Cardiac muscle cell (in vitro differentiated cells and primary cell): ENCODE results near the gene ERGIC1. TPM values are rescaled to one million over a fixed set of nuclear protein-coding genes. Genes with fewer than 3 reads are reported as not detected.
"Not testable (repeated sequence)": the region's sequence is repeated elsewhere in the genome, so short reads cannot be mapped to it uniquely, and the experiment has no call there.

Source experiments
- DNase-seq, 2 donors: peaks; one replicate each; pipeline versions ENCODE4 v3.0.0 to v3.0.0-alpha.2; 2010 to 2017; ENCODE audit warnings: low read depth in 1 of 2, low spot score in 1 of 2
- H3K27ac ChIP-seq: fragments of 200-600 bp; sonication (generic); 2 replicates; pipeline ENCODE4 v1.5.1; 2016
- H3K27me3 ChIP-seq: fragments of 200-600 bp; sonication (generic); 2 replicates; pipeline ENCODE4 v1.6.0; 2016; ENCODE audit warnings: control low read depth
- H3K36me3 ChIP-seq: fragments of 200-600 bp; sonication (generic); 2 replicates; pipeline ENCODE4 v1.5.1; 2016; ENCODE audit warnings: control low read depth
- H3K4me1 ChIP-seq: fragments of 200-600 bp; sonication (generic); 2 replicates; pipeline ENCODE4 v1.8.1; 2017; ENCODE audit warnings: low read depth, mild to moderate bottlenecking, mixed run types
- H3K4me3 ChIP-seq: fragments of 200-600 bp; sonication (generic); 2 replicates; pipeline ENCODE4 v1.5.1; 2016; ENCODE audit warnings: mild to moderate bottlenecking
- H3K9me3 ChIP-seq: fragments of 200-600 bp; sonication (generic); 2 replicates; pipeline ENCODE4 v1.5.1; 2017; ENCODE audit warnings: low read depth, mild to moderate bottlenecking, control low read depth
- polyA plus RNA-seq: library from polyadenylated mRNA; unstranded; fragments of >200 nt; fragmentation: Nextera tagmentation; extraction: Ambion mirVana; gene quantifications from 2 replicates; pipeline ENCODE4 v1.2.1, GENCODE V29; 2016
- total RNA-seq: library from RNA; depleted of rRNA; stranded (reverse); fragments of >200 nt; gene quantifications from 2 replicates; pipeline ENCODE4 v1.2.3, GENCODE V29; 2016
- TF ChIP-seq, protein P1 (sequence below): IDR thresholded peaks from 2 replicates; pipeline ENCODE4 v1.5.1; 2012; ENCODE audit warnings: low read depth, mild to moderate bottlenecking, low read length

The ERGIC1 gene, protein sequence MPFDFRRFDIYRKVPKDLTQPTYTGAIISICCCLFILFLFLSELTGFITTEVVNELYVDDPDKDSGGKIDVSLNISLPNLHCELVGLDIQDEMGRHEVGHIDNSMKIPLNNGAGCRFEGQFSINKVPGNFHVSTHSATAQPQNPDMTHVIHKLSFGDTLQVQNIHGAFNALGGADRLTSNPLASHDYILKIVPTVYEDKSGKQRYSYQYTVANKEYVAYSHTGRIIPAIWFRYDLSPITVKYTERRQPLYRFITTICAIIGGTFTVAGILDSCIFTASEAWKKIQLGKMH
- total RNA-seq (77.3 and 85.1 TPM in 2 replicates), polyA plus RNA-seq (15.4 and 22.2 TPM in 2 replicates)

DNA sequence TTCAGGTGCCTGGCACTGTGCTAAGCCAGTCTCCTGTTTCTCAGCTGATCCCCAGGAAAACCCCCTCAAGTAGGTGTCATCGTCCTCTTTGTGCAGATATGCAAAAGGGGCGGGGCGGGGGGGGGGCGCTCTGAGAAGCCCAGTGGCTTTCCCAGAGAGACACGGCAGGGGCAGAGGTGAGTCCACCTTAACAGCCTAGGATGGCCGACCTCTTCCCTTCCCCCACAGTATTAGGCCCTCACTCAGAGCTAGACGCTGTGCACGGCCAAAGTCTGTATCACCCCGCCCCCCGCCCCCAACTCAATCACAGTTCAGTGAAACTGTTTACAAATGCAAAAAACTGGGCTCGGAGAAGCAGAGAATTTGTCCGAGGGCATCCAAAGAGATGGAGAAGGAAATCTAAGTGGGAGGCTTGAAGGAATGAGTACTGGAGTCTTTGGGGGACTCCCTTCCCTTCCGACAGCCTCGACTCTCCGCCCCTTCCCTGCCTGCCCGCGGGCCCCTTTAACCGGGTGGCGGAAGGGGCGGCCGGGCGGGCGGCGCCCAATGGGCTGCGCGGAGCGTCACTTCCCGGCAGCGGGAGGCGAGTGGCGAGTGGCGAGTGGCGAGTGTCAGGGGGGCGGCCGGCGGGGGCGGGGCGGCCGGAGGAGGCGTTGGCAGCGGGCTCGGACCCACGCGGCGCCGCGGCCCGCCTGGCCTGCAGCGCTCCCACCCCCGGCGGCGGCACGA is at the start of gene ERGIC1:
TSS of gene ERGIC1 (plus strand) at position 566 of the 729 bp plus-strand sequence. CDS start at position 729, 163 bp downstream.
- Histone ChIP-seq H3K36me3 (no peaks in the 10 kb centered on the region), H3K27ac (peak within 1 kb of the TSS; percentile 76), H3K27me3 (no peaks in the 10 kb centered on the region), H3K4me3 (peak within 1 kb of the TSS; percentile 88), H3K4me1 (no peaks in the 10 kb centered on the region), H3K9me3 (no peaks in the 10 kb centered on the region)
- DNase-seq: peak; percentile 73 to 92
- TF ChIP-seq, protein P1, sequence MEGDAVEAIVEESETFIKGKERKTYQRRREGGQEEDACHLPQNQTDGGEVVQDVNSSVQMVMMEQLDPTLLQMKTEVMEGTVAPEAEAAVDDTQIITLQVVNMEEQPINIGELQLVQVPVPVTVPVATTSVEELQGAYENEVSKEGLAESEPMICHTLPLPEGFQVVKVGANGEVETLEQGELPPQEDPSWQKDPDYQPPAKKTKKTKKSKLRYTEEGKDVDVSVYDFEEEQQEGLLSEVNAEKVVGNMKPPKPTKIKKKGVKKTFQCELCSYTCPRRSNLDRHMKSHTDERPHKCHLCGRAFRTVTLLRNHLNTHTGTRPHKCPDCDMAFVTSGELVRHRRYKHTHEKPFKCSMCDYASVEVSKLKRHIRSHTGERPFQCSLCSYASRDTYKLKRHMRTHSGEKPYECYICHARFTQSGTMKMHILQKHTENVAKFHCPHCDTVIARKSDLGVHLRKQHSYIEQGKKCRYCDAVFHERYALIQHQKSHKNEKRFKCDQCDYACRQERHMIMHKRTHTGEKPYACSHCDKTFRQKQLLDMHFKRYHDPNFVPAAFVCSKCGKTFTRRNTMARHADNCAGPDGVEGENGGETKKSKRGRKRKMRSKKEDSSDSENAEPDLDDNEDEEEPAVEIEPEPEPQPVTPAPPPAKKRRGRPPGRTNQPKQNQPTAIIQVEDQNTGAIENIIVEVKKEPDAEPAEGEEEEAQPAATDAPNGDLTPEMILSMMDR: no peak

DNA sequence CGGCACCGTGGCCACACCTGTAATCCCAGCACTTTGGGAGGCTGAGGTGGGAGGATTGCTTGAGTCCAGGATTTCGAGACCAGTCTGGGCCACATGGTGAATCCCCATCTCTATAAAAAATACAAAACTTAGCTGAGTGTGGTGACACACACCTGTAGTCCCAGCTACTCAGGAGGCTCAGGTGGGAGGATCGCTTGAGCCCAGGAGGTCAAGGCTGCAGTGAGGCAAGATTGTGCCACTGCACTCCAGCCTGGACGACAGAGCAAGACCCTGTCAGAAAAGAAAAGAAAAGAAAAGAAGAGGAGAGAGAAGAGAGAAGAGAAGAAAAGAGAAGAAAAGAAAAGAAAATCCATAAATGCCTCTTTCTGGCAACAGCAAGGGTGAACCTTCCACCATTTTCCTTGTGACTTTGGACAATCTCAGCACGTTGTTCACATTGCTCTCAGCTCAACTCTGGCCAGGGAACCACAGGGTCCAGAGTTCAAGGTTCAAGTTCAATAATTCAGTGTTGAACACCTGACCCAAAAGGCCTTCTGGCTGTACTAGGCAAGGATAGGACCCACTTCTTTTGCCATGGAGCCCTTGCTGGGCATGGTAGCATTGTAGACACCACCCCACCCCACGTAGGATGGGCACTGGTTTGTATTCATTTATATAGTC is 48.5 kb upstream of the ERGIC1 start:
- no peak overlapping the region for H3K27ac ChIP-seq
- no peaks in the 10 kb centered on the region for H3K36me3 ChIP-seq
- peaks cover 17% of the 10 kb centered on the region for H3K4me1 ChIP-seq
- H3K9me3 ChIP-seq: no peaks in the 10 kb centered on the region
- TF ChIP-seq, protein P1: no peak
- DNase-seq: no peak
- no peak overlapping the region for H3K4me3 ChIP-seq
- no peaks in the 10 kb centered on the region for H3K27me3 ChIP-seq

DNA sequence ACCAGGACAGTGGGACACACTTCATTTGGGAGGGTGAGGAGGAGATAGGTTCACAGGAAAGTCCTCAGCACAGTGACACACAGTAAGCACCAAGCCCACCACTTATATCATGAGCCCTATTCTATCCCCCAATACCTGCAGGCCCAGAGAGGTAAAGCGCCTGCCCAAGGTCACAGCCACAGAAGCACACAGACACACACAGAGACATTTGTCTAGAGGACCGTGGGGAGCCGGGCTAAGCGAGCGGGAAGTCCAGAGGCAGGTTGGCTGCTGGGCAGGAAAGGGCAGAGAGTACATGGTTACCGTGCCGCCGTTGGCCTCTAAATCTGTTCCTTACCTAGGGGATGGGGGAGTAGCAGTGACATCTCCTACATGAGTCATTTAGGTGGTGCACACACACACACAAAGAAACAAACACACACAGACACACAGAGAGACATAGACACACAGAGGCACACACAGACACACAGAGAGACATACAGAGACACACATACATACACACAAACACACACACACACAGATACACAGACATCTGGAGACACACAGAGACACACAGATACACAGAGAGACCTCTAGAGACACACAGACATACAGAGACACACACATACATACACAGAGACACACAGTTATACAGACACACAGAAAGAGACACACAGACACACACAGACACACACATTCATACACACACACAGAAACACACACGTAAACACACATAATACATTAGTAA is 47.2 kb upstream of the ERGIC1 start:
- DNase-seq: no peak
- H3K4me1 ChIP-seq: peaks cover 17% of the 10 kb centered on the region
- no peaks in the 10 kb centered on the region for H3K36me3 ChIP-seq
- TF ChIP-seq, protein P1: no peak
- no peaks in the 10 kb centered on the region for H3K9me3 ChIP-seq
- no peak overlapping the region for H3K27ac ChIP-seq
- H3K27me3 ChIP-seq: no peaks in the 10 kb centered on the region
- H3K4me3 ChIP-seq: no peak overlapping the region

DNA sequence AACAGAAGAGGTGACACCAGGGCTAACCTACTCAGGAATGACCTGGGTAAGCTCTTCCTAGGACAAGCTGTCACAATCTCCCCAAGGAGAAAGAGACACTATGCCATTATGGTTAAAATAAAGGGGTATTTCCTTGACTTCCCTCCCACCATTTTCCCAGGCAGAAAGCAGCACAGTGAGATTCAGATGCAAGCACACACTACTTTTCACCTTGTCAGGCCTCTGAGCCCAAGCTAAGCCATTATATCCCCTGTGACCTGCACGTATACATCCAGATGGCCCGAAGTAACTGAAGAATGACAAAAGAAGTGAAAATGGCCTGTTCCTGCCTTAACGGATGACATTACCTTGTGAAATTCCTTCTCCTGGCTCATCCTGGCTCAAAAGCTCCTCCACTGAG is 46.5 kb upstream of the ERGIC1 start:
- not testable (repeated sequence) for H3K27ac ChIP-seq, DNase-seq, H3K4me3 ChIP-seq, H3K36me3 ChIP-seq, H3K27me3 ChIP-seq, H3K9me3 ChIP-seq
- peaks cover 19% of the 10 kb centered on the region for H3K4me1 ChIP-seq

DNA sequence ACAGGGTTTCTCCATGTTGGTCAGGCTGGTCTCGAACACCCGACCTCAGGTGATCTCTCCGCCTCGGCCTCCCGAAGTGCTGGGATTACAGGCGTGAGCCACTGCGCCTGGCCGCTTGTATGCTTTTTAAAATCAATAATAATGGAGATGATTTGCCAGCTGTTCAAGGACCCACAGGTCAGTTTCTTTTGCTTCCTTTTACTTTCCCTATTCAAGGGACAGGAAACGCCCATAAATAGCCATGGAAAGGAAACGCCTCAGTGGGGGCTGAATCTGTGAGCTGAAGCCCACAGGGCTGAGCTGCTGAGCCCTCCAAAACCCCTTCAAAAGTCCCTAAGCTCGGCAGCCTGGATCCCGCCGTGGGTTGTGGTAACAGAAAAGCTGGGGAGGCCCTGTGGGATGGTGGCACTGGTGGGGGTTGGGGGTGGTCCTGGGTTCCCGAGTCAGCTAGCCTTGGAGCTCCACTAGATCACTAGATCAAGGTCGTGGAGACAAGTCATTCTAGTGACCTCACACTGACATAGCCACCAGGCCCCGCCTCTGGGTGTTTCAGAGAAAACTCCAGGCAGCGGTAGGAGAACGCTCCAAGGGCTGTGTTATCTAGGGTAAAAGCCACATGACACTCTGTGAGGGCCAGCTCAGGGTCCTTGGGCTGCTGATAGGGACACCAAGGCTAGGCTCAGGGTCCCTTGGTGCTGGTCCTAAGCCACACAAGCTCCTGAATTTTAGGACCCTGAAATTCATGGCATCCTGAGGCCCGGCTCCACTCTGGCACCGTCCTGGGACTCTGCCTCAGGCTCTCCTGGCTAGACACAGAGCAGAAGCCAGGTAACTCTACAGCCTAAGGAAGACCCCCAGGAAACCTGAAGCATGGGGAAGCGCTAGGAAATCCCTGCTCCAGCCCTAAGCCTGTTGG is 45.0 kb upstream of the ERGIC1 start:
- H3K4me1 ChIP-seq: peaks cover 23% of the 10 kb centered on the region
- H3K36me3 ChIP-seq: no peaks in the 10 kb centered on the region
- peak overlapping the region; percentile 93 for H3K27ac ChIP-seq
- peak in 1 of 2 donors; percentile 71 for DNase-seq
- no peaks in the 10 kb centered on the region for H3K9me3 ChIP-seq
- TF ChIP-seq, protein P1: no peak
- H3K27me3 ChIP-seq: no peaks in the 10 kb centered on the region
- H3K4me3 ChIP-seq: no peak overlapping the region
